PC-9 (cell line): Measurements from ENCODE around the gene SEMA3E. TPM values are rescaled to one million over a fixed set of nuclear protein-coding genes. Genes with fewer than 3 reads are reported as not detected.

Experiments
- BruUV-seq: library from RNA; stranded (reverse); fragments of 400-500 nt; replicated peaks from 2 replicates; lab custom pipeline; 2021; lab: Mats Ljungman, UMichigan
- CTCF ChIA-PET: fragments of 300-600 bp; sonication (Branson Sonifier 250); formaldehyde crosslinking; loops from one replicate; lab custom pipeline; 2022; ENCODE audit warnings: antibody characterized with exemption; lab: Charles Lee
- POLR2A ChIA-PET: fragments of 300-600 bp; sonication (Branson Sonifier 250); formaldehyde crosslinking; loops from one replicate; lab custom pipeline; 2022; ENCODE audit warnings: antibody characterized with exemption; ENCODE audit not compliant: unreplicated experiment; lab: Charles Lee
- DNase-seq, 2 experiments: peaks; one replicate each; pipeline versions ENCODE4 v3.0.0 to v3.0.0-alpha.2; 2015 to 2022; ENCODE audit warnings: mixed read lengths in 1 of 2
- H2AFZ ChIP-seq: fragments of 200-600 bp; sonication (generic); 2 replicates; pipeline ENCODE4 v1.8.1; 2017; ENCODE audit warnings: antibody characterized with exemption
- H3F3A ChIP-seq: fragments of 200-600 bp; sonication (generic); 2 replicates; pipeline ENCODE4 v1.8.1; 2017; ENCODE audit warnings: antibody characterized with exemption, mild to moderate bottlenecking, low read depth; ENCODE audit not compliant: insufficient read depth
- H3K27ac ChIP-seq: fragments of 200-600 bp; sonication (generic); 2 replicates; pipeline ENCODE4 v1.6.1; 2016; ENCODE audit warnings: mixed run types
- H3K27me3 ChIP-seq: fragments of 200-600 bp; sonication (generic); 2 replicates; pipeline ENCODE4 v1.6.1; 2016; ENCODE audit warnings: low read depth, mixed run types; ENCODE audit not compliant: insufficient read depth
- H3K36me3 ChIP-seq: fragments of 200-600 bp; sonication (generic); 2 replicates; pipeline ENCODE4 v1.6.1; 2016; ENCODE audit warnings: low read depth, mixed run types
- H3K4me1 ChIP-seq: fragments of 200-600 bp; sonication (generic); replicated peaks from 2 replicates; pipeline ENCODE4 v1.6.1; 2016; ENCODE audit warnings: mixed run types; ENCODE audit not compliant: insufficient read depth
- H3K4me2 ChIP-seq: fragments of 200-600 bp; sonication (generic); 2 replicates; pipeline ENCODE4 v1.6.1; 2017; ENCODE audit warnings: mixed run types
- H3K4me3 ChIP-seq: fragments of 200-600 bp; sonication (generic); 2 replicates; pipeline ENCODE4 v1.6.1; 2016; ENCODE audit warnings: mixed run types
- H3K79me2 ChIP-seq: fragments of 200-600 bp; sonication (generic); 2 replicates; pipeline ENCODE4 v1.6.1; 2017; ENCODE audit warnings: low read depth, mixed run types
- H3K9me2 ChIP-seq: fragments of 200-600 bp; sonication (generic); 2 replicates; pipeline ENCODE4 v1.8.1; 2017; ENCODE audit warnings: mild to moderate bottlenecking; ENCODE audit not compliant: insufficient read depth
- H3K9me3 ChIP-seq: fragments of 200-600 bp; sonication (generic); 2 replicates; pipeline ENCODE4 v1.8.1; 2016; ENCODE audit warnings: low read depth; ENCODE audit not compliant: insufficient read depth
- H4K20me1 ChIP-seq: fragments of 200-600 bp; sonication (generic); 2 replicates; pipeline ENCODE4 v1.8.1; 2017; ENCODE audit not compliant: insufficient read depth
- CTCF ChIP-seq: fragments of 200-600 bp; sonication (generic); conservative IDR thresholded peaks from 2 replicates; pipeline ENCODE4 v1.6.1; 2017; ENCODE audit warnings: mixed run types, antibody characterized with exemption, mild to moderate bottlenecking, moderate library complexity
- EZH2 ChIP-seq: fragments of 200-600 bp; sonication (generic); IDR thresholded peaks from 2 replicates; pipeline ENCODE4 v1.8.0; 2017; ENCODE audit warnings: antibody characterized with exemption, low read depth
- intact Hi-C: fragments of 100-400 bp; cut with micrococcal nuclease; formaldehyde crosslinking; loops from one replicate; pipeline ENCODE4 v1.10.0; 2022; ENCODE audit not compliant: unreplicated experiment
- total RNA-seq: library from RNA; stranded (reverse); gene quantifications from 2 replicates; pipeline ENCODE4 v1.2.3, GENCODE V29; 2021

SEMA3E gene
- total RNA-seq, 1 experiment from 2014 or later, result 2.1 TPM

- no peak overlapping the region for H3K4me3 ChIP-seq
- DNase-seq, result no peak
- BruUV-seq, result no TSS peak
- H3K27me3 ChIP-seq, result no peaks in the 10 kb centered on the region
- intact Hi-C loops, result no loop called here
- H3K27ac ChIP-seq, result no peak overlapping the region
- H3K9me3 ChIP-seq, result no peaks in the 10 kb centered on the region
- no peak overlapping the region for H3K4me2 ChIP-seq
- no peak for TF ChIP-seq CTCF
- no peak for TF ChIP-seq EZH2
- H3K4me1 ChIP-seq, result no peaks in the 10 kb centered on the region
- H3K79me2 ChIP-seq, result no peaks in the 10 kb centered on the region
- H3F3A ChIP-seq, result no peaks in the 10 kb centered on the region
- H3K9me2 ChIP-seq, result no peaks in the 10 kb centered on the region
- H3K36me3 ChIP-seq, result no peaks in the 10 kb centered on the region
- POLR2A ChIA-PET, result no interaction called here
- H2AFZ ChIP-seq, result no peak overlapping the region
- CTCF ChIA-PET, result no interaction called here
- no peaks in the 10 kb centered on the region for H4K20me1 ChIP-seq
Measured at GRCh38 chr7:83593921-83594475, 54.9 kb downstream of the SEMA3E start.

- Histone ChIP-seq H3K27ac (no peak overlapping the region), H3K27me3 (no peaks in the 10 kb centered on the region), H3K4me3 (no peak overlapping the region), H4K20me1 (no peaks in the 10 kb centered on the region), H2AFZ (no peak overlapping the region), H3K36me3 (no peaks in the 10 kb centered on the region), H3F3A (no peaks in the 10 kb centered on the region), H3K4me2 (no peak overlapping the region), H3K9me2 (no peaks in the 10 kb centered on the region), H3K79me2 (no peaks in the 10 kb centered on the region), H3K9me3 (no peaks in the 10 kb centered on the region), H3K4me1 (no peaks in the 10 kb centered on the region)
- TF ChIP-seq EZH2 (no peak), CTCF (no peak)
- POLR2A ChIA-PET, result no interaction called here
- CTCF ChIA-PET, result no interaction called here
- no TSS peak for BruUV-seq
- intact Hi-C loops, result no loop called here
- no peak for DNase-seq
Measured at GRCh38 chr7:83588602-83589240, 60.2 kb downstream of the SEMA3E start.

DNA sequence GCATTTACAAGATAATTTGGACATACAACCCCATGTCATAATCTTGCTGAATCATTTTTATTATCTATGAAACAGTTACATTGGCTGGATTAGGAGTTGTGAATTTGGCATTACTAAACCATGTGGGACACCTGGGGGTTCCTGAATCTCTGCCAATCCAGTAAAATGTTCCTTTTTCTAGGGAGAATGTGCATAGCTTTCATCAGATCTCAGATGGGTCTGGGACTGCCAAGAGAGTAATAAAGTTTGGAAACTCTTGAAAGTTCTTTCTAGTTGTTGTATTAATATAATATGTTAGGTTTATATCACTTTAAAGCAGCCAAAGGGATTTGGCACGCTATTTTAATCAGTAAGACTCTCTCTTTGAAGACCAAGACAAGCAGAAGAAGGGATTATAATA lies 62.7 kb downstream of the SEMA3E start:
- H3K36me3 ChIP-seq, result no peaks in the 10 kb centered on the region
- no TSS peak for BruUV-seq
- no peak for DNase-seq
- no peak overlapping the region for H3K4me3 ChIP-seq
- H3K9me3 ChIP-seq, result no peaks in the 10 kb centered on the region
- ChIA-PET POLR2A (no interaction called here), CTCF (no interaction called here)
- H3K4me1 ChIP-seq, result no peaks in the 10 kb centered on the region
- TF ChIP-seq EZH2 (no peak), CTCF (no peak)
- H3K27ac ChIP-seq, result no peak overlapping the region
- no peaks in the 10 kb centered on the region for H3F3A ChIP-seq
- no peak overlapping the region for H2AFZ ChIP-seq
- intact Hi-C loops, result no loop called here
- no peaks in the 10 kb centered on the region for H3K27me3 ChIP-seq
- H4K20me1 ChIP-seq, result no peaks in the 10 kb centered on the region
- H3K79me2 ChIP-seq, result no peaks in the 10 kb centered on the region
- no peaks in the 10 kb centered on the region for H3K9me2 ChIP-seq
- no peak overlapping the region for H3K4me2 ChIP-seq
